Lung (tissue), 12 donors: ENCODE data around the gene HPS5. TPM values are rescaled to one million over a fixed set of nuclear protein-coding genes. Genes with fewer than 3 reads are reported as not detected.
A peak's percentile ranks its signal among the peaks of the same experiment; 100 is the strongest.

Source experiments
- ATAC-seq: fragments of 200-7000 bp; cut with Tn5 transposase; one replicate; pipeline ENCODE4 v1.9.1; 2020; ENCODE audit warnings: moderate number of reproducible peaks; ENCODE audit not compliant: insufficient read depth, low FRiP score
- DNase-seq, 3 donors: peaks; one replicate each; pipeline ENCODE4 v3.0.0-alpha.2; 2013 to 2017
- H3K27ac ChIP-seq, 2 donors: one replicate each; pipeline ENCODE4 v1.5.1; 2013; ENCODE audit warnings: mild to moderate bottlenecking in 2 of 2, moderate library complexity in 2 of 2, control low read depth in 1 of 2, inconsistent platforms in 1 of 2, low read depth in 1 of 2, low read length in 1 of 2
- H3K27me3 ChIP-seq, 3 donors: one replicate each; pipeline ENCODE4 v1.5.1; 2013; ENCODE audit warnings: low read length in 2 of 3; ENCODE audit not compliant: control insufficient read depth in 3 of 3, insufficient read depth in 3 of 3
- H3K36me3 ChIP-seq, 4 donors: one replicate each; pipeline ENCODE4 v1.5.1; 2013; ENCODE audit warnings: low read length in 4 of 4, mild to moderate bottlenecking in 1 of 4, moderate library complexity in 1 of 4; ENCODE audit not compliant: control insufficient read depth in 4 of 4, insufficient read depth in 4 of 4
- H3K4me1 ChIP-seq, 5 donors: one replicate each; pipeline ENCODE4 v1.5.1; 2013; ENCODE audit warnings: low read length in 5 of 5, mild to moderate bottlenecking in 2 of 5, moderate library complexity in 1 of 5; ENCODE audit not compliant: control insufficient read depth in 5 of 5, insufficient read depth in 5 of 5
- H3K4me3 ChIP-seq: one replicate; pipeline ENCODE4 v1.5.1; 2013; ENCODE audit warnings: mild to moderate bottlenecking, control low read depth, moderate library complexity
- H3K9ac ChIP-seq, 2 donors: one replicate each; pipeline ENCODE4 v1.5.1; 2013; ENCODE audit warnings: low read length in 2 of 2, control low read depth in 1 of 2; ENCODE audit not compliant: insufficient read depth in 1 of 2
- H3K9me3 ChIP-seq, 4 donors: one replicate each; pipeline ENCODE4 v1.5.1; 2013; ENCODE audit warnings: low read length in 3 of 4, mild to moderate bottlenecking in 1 of 4, moderate library complexity in 1 of 4; ENCODE audit not compliant: control insufficient read depth in 4 of 4, insufficient read depth in 3 of 4
- CTCF ChIP-seq: IDR thresholded peaks from 2 replicates; pipeline ENCODE4 v1.5.1; 2012; ENCODE audit warnings: mild to moderate bottlenecking; ENCODE audit errors: control extremely low read depth, extremely low read depth
- WGBS, 2 donors: extraction: QIAGEN DNeasy Blood & Tissue Kit; methylation state at CpG; one replicate each; pipeline ENCODE4 v1.1.7; 2013; 5-methylcytosine and 5-hydroxymethylcytosine counted together
- polyA plus RNA-seq, 2 donors: library from polyadenylated mRNA; stranded (reverse); fragments of 200-250 nt; gene quantifications; one replicate each; pipeline ENCODE4 v1.2.1, GENCODE V29; 2013
- total RNA-seq, 2 donors: library from RNA; depleted of rRNA in 1 of 2; stranded (reverse); fragments of >200 nt in 1 of 2; gene quantifications; one replicate each; pipeline ENCODE4 v1.2.1, GENCODE V29; 2014 to 2021
- donor health status: control.
- donor health status: control.
- donor health status: Bipolar disorder and iron deficiency.
- donor health status: healthy.
- donor health status: DM: yes; HTN: yes; CAD: no.

The HPS5 gene
- total and polyA plus RNA-seq, 4 donors: 8.9 to 36.2 (median 20.3) TPM

DNA sequence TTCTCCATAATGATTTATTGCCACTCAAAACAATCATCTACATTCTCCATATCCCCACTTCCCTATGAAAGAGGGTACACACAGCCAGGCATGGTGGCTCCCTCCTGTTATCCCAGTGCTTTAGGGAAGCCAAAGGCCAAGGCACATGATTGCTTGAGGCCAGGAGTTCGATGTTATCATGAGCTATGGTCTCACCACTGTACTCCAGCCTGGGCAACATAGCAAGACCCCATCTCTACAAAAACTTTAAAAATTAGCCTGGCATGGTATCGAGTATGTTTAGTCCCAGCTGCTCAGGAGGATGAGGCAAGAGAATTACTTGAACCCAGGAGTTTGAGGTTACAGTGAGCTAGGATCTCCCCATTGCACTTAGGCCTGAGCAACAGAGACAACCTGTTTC lies 6.0 kb downstream of the HPS5 start:
- Histone ChIP-seq H3K27me3 (no peaks in the 10 kb centered on the region), H3K9me3 (no peaks in the 10 kb centered on the region), H3K27ac (no peak overlapping the region), H3K9ac (no peak overlapping the region), H3K4me1 (peaks cover 0 to 6% (median 4%) of the 10 kb centered on the region in 5 donors), H3K36me3 (peaks cover 0 to 11% (median 1%) of the 10 kb centered on the region in 4 donors), H3K4me3 (no peak overlapping the region)
- TF ChIP-seq CTCF: no peak
- 98% methylated on average over 2 of the region's 2 CpGs for WGBS, 2 donors
- ATAC-seq: no peak
- no peak for DNase-seq

DNA sequence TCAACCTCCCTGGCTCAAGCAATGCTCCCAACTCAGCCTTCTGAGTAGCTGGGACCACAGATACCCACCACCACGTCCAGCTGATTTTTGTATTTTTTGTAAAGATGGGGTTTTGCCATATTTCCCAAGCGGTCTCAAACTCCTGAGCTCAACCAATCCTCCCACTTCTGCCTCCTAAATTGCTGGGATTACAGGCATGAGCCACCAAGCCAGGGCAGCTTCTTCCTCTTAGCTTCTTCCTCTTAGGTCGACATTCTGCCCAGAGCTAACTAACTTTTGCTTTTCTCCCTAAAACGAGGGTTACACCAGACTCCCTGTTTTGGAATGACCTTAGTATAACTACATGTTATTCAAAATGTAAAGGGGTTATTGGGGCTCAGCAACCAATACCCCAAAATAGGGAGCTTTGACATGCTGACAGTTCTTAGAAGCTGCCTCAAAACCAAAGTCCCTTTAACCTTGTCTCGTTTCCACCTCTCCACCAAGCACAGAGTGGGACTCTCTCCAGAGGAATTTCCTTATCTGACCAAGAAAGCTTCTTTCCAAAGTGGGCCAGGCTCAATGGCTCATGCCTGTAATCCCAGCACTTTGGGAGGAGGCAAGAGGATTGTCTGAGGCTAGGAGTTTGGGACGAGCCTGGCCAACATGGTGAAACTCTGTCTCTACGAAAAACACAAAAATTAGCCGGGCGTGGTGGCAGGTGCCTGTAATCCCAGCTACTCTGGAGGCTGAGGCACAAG lies 7.0 kb downstream of the HPS5 start:
- Histone ChIP-seq H3K9ac (no peak overlapping the region), H3K36me3 (peaks cover 2 to 19% (median 6%) of the 10 kb centered on the region in 4 donors), H3K4me3 (no peak overlapping the region), H3K27ac (peak overlapping the region in 1 of 2 donors; percentile 22), H3K4me1 (peaks cover 0 to 2% (median 0%) of the 10 kb centered on the region in 5 donors), H3K27me3 (no peaks in the 10 kb centered on the region), H3K9me3 (no peaks in the 10 kb centered on the region)
- no peak for TF ChIP-seq CTCF
- WGBS, 2 donors: 72 to 85% methylated on average over 9 of the region's 9 CpGs
- DNase-seq: no peak
- ATAC-seq: no peak

- H3K9me3 ChIP-seq: no peaks in the 10 kb centered on the region
- no peaks in the 10 kb centered on the region for H3K27me3 ChIP-seq
- peaks cover 5 to 24% (median 10%) of the 10 kb centered on the region in 4 donors for H3K36me3 ChIP-seq
- DNase-seq (no peak), ATAC-seq (no peak)
- WGBS, 2 donors: 79 to 81% methylated on average over 10 of the region's 10 CpGs
- no peak for TF ChIP-seq CTCF
- H3K4me3 ChIP-seq: no peak overlapping the region
- H3K4me1 ChIP-seq: peaks cover 0 to 2% (median 0%) of the 10 kb centered on the region in 5 donors
- H3K9ac ChIP-seq: no peak overlapping the region
- H3K27ac ChIP-seq: peak overlapping the region in 1 of 2 donors; percentile 22
Measured at GRCh38 chr11:18313965-18314763, 7.8 kb downstream of the HPS5 start.
